C4-2B (cell line): Measurements from ENCODE around the gene TEDC1.

ENCODE experiments used
- ZFX ChIP-seq: fragments of 450-650 bp; IDR thresholded peaks from 2 replicates; pipeline ENCODE4 v1.6.1; 2017
- TF ChIP-seq, protein P1 (sequence below): fragments of 450-650 bp; conservative IDR thresholded peaks from 2 replicates; pipeline ENCODE4 v1.5.1; 2017; ENCODE audit warnings: mild to moderate bottlenecking

DNA sequence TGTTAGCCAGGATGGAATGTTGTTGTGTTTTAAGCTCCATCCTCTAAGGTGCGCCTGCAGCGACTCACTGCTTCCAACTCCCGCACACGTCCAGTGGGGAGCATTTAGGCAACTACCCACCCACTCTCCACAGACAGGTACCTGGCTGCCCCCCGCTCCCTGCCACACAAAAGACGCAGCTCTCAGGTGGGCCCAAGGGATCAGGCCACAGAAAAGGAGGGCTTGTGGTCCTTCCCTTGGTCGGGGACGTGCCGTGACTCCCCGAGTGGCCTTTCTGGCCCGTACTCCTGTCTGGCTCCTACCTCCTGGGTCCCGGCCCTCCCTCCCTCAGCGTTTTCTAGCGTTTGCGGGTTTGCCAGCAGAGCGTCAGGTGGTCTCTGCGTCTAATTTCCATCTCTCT lies 16.2 kb downstream of the TEDC1 start:
- TF ChIP-seq, protein P1, sequence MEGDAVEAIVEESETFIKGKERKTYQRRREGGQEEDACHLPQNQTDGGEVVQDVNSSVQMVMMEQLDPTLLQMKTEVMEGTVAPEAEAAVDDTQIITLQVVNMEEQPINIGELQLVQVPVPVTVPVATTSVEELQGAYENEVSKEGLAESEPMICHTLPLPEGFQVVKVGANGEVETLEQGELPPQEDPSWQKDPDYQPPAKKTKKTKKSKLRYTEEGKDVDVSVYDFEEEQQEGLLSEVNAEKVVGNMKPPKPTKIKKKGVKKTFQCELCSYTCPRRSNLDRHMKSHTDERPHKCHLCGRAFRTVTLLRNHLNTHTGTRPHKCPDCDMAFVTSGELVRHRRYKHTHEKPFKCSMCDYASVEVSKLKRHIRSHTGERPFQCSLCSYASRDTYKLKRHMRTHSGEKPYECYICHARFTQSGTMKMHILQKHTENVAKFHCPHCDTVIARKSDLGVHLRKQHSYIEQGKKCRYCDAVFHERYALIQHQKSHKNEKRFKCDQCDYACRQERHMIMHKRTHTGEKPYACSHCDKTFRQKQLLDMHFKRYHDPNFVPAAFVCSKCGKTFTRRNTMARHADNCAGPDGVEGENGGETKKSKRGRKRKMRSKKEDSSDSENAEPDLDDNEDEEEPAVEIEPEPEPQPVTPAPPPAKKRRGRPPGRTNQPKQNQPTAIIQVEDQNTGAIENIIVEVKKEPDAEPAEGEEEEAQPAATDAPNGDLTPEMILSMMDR, result no peak
- no peak for TF ChIP-seq ZFX
